Right lobe of liver (tissue), 6 donors: ENCODE data around the gene RANBP17. TPM values are rescaled to one million over a fixed set of nuclear protein-coding genes. Genes with fewer than 3 reads are reported as not detected.

Experiments
- ATAC-seq, 4 donors: fragments of 200-7000 bp; cut with Tn5 transposase; one replicate each; pipeline ENCODE4 v1.9.1; 2020; ENCODE audit warnings: mild to moderate bottlenecking in 4 of 4, moderate library complexity in 4 of 4
- DNase-seq, 3 donors: peaks; one replicate each; pipeline ENCODE4 v3.0.0-alpha.2; 2020
- H3K27ac ChIP-seq, 3 donors: fragments of 200-600 bp; one replicate each; pipeline ENCODE4 v1.8.0; 2022
- H3K27me3 ChIP-seq, 2 donors: fragments of 200-600 bp; one replicate each; pipeline ENCODE4 v1.8.0; 2022
- H3K36me3 ChIP-seq, 4 donors: fragments of 200-600 bp; sonication (generic) in 1 of 4; one replicate each; pipeline versions ENCODE4 v1.5.1 to v1.8.0; 2017 to 2022; ENCODE audit warnings: control low read depth in 1 of 4
- H3K4me1 ChIP-seq, 4 donors: fragments of 200-600 bp; sonication (generic) in 1 of 4; one replicate each; pipeline versions ENCODE4 v1.5.1 to v1.8.0; 2017 to 2022; ENCODE audit warnings: control low read depth in 1 of 4
- H3K4me3 ChIP-seq, 3 donors: fragments of 200-600 bp; one replicate each; pipeline ENCODE4 v1.8.0; 2022
- H3K9me3 ChIP-seq, 4 donors: fragments of 200-600 bp; sonication (generic) in 1 of 4; one replicate each; pipeline versions ENCODE4 v1.5.1 to v1.8.0; 2017 to 2022; ENCODE audit warnings: control low read depth in 1 of 4
- POLR2A ChIP-seq: fragments of 450-650 bp; IDR thresholded peaks from one replicate; pipeline ENCODE4 v1.6.1; 2017; ENCODE audit warnings: antibody characterized with exemption, mild to moderate bottlenecking
- WGBS: methylation state at CpG from one replicate; pipeline ENCODE4 v1.1.6; 2018; ENCODE audit warnings: low coverage, low lambda C conversion rate; ENCODE audit not compliant: insufficient coverage; ENCODE audit errors: missing lambda C conversion rate; 5-methylcytosine and 5-hydroxymethylcytosine counted together
- intact Hi-C, 2 donors: fragments of 100-400 bp; cut with DNase I; formaldehyde crosslinking; loops; one replicate each; pipeline versions ENCODE4 v1.11.2 to v1.14.1; 2022
- long read RNA-seq: library from polyadenylated mRNA; unstranded; transcript quantifications from one replicate; pipeline ENCODE4 v2.0.0, GENCODE V29; 2019
- total RNA-seq, 6 experiments: library from RNA; depleted of rRNA in 2 of 6; stranded (reverse); fragments of >200 nt in 2 of 6; fragmentation: NEBNext Ultra II Directional in 3 of 6; extraction: Animal tissue kit (Norgen Biotek cat#: 25700) in 3 of 6; gene quantifications; one replicate each; pipeline versions ENCODE4 v1.1.0 to v1.2.4, GENCODE V29; 2016 to 2023
- TF ChIP-seq, protein P1 (sequence below), 4 donors: fragments of 200-600 bp in 3 of 4; fragments of 450-650 bp in 1 of 4; IDR thresholded peaks; one replicate each; pipeline versions ENCODE4 v1.5.1 to v1.8.0; 2016 to 2022; ENCODE audit warnings: antibody characterized with exemption in 4 of 4, mild to moderate bottlenecking in 2 of 4
- donor health status: DM: no; HTN: yes; CAD: no.
- donor health status: DM: no; HTN: no; CAD: no.
- donor health status: DM: no; HTN: no; CAD: no.
- donor health status: DM: no; HTN: yes; CAD: no.
- donor health status: DM: no; HTN: yes; CAD: no.

RANBP17 gene
- total RNA-seq, result 1 to 10 TPM; 1.5 to 5.7 (median 4.7) TPM
- long read RNA-seq, result 0 reads

GRCh38 chr5:170861917-170862766 lies at the start of gene RANBP17:
RANBP17 (plus strand) TSS chr5:170862018.
- Histone ChIP-seq H3K4me1 (no peaks in the 10 kb centered on the region), H3K9me3 (no peaks in the 10 kb centered on the region), H3K36me3 (no peaks in the 10 kb centered on the region), H3K27me3 (no peaks in the 10 kb centered on the region), H3K27ac (peak within 1 kb of the TSS in 1 of 3 donors; percentile 23), H3K4me3 (peak within 1 kb of the TSS; percentile 47 to 74 (median 68))
- peak; percentile 84 to 94 (median 92) for ATAC-seq
- peak; percentile 60 for TF ChIP-seq POLR2A
- TF ChIP-seq, protein P1, sequence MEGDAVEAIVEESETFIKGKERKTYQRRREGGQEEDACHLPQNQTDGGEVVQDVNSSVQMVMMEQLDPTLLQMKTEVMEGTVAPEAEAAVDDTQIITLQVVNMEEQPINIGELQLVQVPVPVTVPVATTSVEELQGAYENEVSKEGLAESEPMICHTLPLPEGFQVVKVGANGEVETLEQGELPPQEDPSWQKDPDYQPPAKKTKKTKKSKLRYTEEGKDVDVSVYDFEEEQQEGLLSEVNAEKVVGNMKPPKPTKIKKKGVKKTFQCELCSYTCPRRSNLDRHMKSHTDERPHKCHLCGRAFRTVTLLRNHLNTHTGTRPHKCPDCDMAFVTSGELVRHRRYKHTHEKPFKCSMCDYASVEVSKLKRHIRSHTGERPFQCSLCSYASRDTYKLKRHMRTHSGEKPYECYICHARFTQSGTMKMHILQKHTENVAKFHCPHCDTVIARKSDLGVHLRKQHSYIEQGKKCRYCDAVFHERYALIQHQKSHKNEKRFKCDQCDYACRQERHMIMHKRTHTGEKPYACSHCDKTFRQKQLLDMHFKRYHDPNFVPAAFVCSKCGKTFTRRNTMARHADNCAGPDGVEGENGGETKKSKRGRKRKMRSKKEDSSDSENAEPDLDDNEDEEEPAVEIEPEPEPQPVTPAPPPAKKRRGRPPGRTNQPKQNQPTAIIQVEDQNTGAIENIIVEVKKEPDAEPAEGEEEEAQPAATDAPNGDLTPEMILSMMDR (IDR thresholded peaks at IDR 0.05), result no peak
- DNase-seq, result peak; percentile 47 to 78 (median 55)
- WGBS, result 3% methylated on average over 19 of the region's 102 CpGs
- intact Hi-C loops, result no loop called here

- no peak for ATAC-seq
- WGBS, result 71% methylated on average over 1 of the region's 5 CpGs
- H3K9me3 ChIP-seq, result no peaks in the 10 kb centered on the region
- no peak for DNase-seq
- no peak overlapping the region for H3K4me3 ChIP-seq
- no peaks in the 10 kb centered on the region for H3K4me1 ChIP-seq
- no peak overlapping the region for H3K27ac ChIP-seq
- H3K36me3 ChIP-seq, result no peaks in the 10 kb centered on the region
- TF ChIP-seq POLR2A, result no peak
- TF ChIP-seq, protein P1 (IDR thresholded peaks at IDR 0.05), result no peak
- intact Hi-C loops, result no loop called here
- H3K27me3 ChIP-seq, result no peaks in the 10 kb centered on the region
Measured at GRCh38 chr5:170813231-170813630, 48.6 kb upstream of the RANBP17 start.

DNA sequence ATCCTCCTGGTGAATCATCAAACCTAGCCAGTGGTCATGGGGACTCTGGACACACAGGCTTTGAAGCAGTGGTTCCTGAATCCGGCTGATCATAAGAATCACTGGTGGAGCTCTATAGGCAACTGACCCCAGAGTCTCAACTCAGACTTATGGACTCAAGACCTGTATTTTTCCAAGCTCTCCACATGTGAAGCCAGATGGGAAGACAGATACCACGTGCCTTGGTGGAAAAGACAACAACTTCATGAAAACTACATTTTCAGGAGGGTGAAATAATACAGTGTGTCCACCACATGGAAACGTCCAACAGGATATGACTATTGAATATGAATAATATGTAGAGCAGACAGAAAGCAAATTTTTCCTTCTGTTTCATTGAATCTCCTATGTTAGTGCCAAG lies 44.6 kb upstream of the RANBP17 start:
- H3K36me3 ChIP-seq, result no peaks in the 10 kb centered on the region
- WGBS, result 25% methylated on average over 2 of the region's 3 CpGs
- no peaks in the 10 kb centered on the region for H3K9me3 ChIP-seq
- no peaks in the 10 kb centered on the region for H3K27me3 ChIP-seq
- no peak overlapping the region for H3K27ac ChIP-seq
- H3K4me3 ChIP-seq, result no peak overlapping the region
- intact Hi-C loops, result no loop called here
- DNase-seq (no peak), ATAC-seq (no peak)
- no peaks in the 10 kb centered on the region for H3K4me1 ChIP-seq
- TF ChIP-seq POLR2A, result no peak
- TF ChIP-seq, protein P1 (IDR thresholded peaks at IDR 0.05), result no peak

DNA sequence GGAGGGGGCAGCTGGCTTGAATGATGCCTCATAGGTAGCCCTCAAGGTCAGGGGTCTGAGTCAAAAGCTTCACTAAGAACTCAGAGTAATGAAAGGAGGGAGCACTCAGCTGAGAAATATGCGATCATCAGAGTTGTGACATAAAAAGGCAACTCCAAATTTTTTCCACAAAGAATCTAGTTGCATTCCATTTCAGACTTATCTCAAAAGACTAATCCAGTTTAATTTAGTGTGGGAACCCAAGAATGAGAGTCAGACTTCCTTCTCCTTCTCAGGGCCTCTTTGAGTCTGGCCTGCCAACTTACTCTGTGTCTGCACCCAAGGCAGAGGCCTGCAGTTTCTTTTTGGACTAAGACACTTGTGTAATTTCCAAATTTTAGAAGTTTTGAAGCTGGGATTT lies 43.6 kb upstream of the RANBP17 start:
- Histone ChIP-seq H3K27ac (no peak overlapping the region), H3K36me3 (no peaks in the 10 kb centered on the region), H3K27me3 (no peaks in the 10 kb centered on the region), H3K4me3 (no peak overlapping the region), H3K4me1 (no peaks in the 10 kb centered on the region), H3K9me3 (no peaks in the 10 kb centered on the region)
- WGBS, result 56% methylated on average over 1 of the region's 1 CpG
- intact Hi-C loops, result no loop called here
- ATAC-seq (no peak), DNase-seq (no peak)
- no peak for TF ChIP-seq POLR2A

DNA sequence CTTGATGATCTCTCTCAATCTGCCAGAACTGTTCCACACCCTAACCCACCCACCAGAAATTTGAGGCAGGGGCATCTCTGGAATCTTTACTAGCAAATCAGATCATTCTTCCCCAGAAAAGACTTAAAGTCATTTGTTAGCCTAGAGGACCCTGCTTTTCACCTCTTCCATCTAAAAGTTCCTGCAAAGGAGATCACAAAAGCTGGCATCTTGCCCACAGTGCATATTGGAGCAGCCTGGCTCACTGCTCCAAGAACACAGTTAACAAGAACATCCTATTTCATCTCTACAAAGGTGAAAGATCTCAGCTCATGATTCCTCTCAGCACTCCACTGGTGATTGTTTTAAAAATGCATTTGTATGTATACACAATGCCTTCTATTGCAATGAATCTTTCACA lies 42.0 kb upstream of the RANBP17 start:
- Histone ChIP-seq H3K4me3 (no peak overlapping the region), H3K4me1 (no peaks in the 10 kb centered on the region), H3K9me3 (no peaks in the 10 kb centered on the region), H3K36me3 (no peaks in the 10 kb centered on the region), H3K27ac (no peak overlapping the region), H3K27me3 (no peaks in the 10 kb centered on the region)
- intact Hi-C loops, result no loop called here
- DNase-seq (no peak), ATAC-seq (no peak)
- TF ChIP-seq, protein P1 (IDR thresholded peaks at IDR 0.05), result no peak
- TF ChIP-seq POLR2A, result no peak
